Osteocyte (in vitro differentiated cells): Measurements from ENCODE around the gene ACTL7A. TPM values are rescaled to one million over a fixed set of nuclear protein-coding genes. Genes with fewer than 3 reads are reported as not detected.

Source experiments
- DNase-seq: peaks from one replicate; pipeline ENCODE4 v3.0.0; 2021; ENCODE audit warnings: mixed read lengths; ENCODE audit not compliant: unreplicated experiment; ENCODE audit errors: extremely low spot score
- H3K27ac Mint-ChIP-seq: one replicate; pipeline ENCODE4 v1.8.0; 2021; ENCODE audit warnings: mild to moderate bottlenecking, mixed read lengths; ENCODE audit not compliant: unreplicated experiment
- H3K27me3 Mint-ChIP-seq: one replicate; pipeline ENCODE4 v1.8.0; 2021; ENCODE audit warnings: mixed read lengths; ENCODE audit not compliant: unreplicated experiment
- H3K36me3 Mint-ChIP-seq: one replicate; pipeline ENCODE4 v1.8.0; 2021; ENCODE audit warnings: mixed read lengths; ENCODE audit not compliant: unreplicated experiment
- H3K4me1 Mint-ChIP-seq: one replicate; pipeline ENCODE4 v1.8.0; 2021; ENCODE audit warnings: mixed read lengths; ENCODE audit not compliant: unreplicated experiment
- H3K4me3 Mint-ChIP-seq: one replicate; pipeline ENCODE4 v1.8.0; 2021; ENCODE audit warnings: mild to moderate bottlenecking, moderate library complexity, mixed read lengths; ENCODE audit not compliant: unreplicated experiment
- H3K9me3 Mint-ChIP-seq: one replicate; pipeline ENCODE4 v1.8.0; 2021; ENCODE audit warnings: mixed read lengths; ENCODE audit not compliant: unreplicated experiment
- total RNA-seq: library from RNA; stranded (reverse); gene quantifications from 2 replicates; pipeline ENCODE4 v1.2.1, GENCODE V29; 2021
- TF ChIP-seq, protein P1 (sequence below): fragments of 200-600 bp; sonication (generic); IDR thresholded peaks from 2 replicates; pipeline ENCODE4 v1.5.0; 2021; ENCODE audit warnings: antibody characterized with exemption, mild to moderate bottlenecking, moderate library complexity

Gene ACTL7A
- total RNA-seq, 1 donor from 2014 or later: not detected

DNA sequence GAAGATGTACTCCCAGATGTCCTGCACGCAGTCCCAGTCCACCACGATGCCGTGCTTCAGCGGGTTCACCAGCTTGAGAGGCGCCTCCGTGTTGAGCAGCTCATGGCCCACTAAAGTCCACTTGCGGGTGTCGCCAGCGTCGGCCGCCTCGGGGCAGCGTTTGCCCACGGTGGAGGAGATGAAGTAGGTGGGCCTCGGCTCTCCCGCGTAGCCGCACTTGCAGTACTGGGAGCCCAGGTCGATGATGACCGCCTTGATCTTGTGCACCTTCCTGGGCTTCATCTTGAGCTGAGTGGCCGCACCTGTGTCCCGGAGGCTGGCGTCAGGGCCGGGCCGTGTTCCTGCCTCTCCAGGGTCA, 6.6 kb upstream of the ACTL7A start:
- no peaks in the 10 kb centered on the region for H3K27me3 Mint-ChIP-seq
- H3K9me3 Mint-ChIP-seq: no peaks in the 10 kb centered on the region
- no peaks in the 10 kb centered on the region for H3K36me3 Mint-ChIP-seq
- H3K27ac Mint-ChIP-seq: no peak overlapping the region
- TF ChIP-seq, protein P1, sequence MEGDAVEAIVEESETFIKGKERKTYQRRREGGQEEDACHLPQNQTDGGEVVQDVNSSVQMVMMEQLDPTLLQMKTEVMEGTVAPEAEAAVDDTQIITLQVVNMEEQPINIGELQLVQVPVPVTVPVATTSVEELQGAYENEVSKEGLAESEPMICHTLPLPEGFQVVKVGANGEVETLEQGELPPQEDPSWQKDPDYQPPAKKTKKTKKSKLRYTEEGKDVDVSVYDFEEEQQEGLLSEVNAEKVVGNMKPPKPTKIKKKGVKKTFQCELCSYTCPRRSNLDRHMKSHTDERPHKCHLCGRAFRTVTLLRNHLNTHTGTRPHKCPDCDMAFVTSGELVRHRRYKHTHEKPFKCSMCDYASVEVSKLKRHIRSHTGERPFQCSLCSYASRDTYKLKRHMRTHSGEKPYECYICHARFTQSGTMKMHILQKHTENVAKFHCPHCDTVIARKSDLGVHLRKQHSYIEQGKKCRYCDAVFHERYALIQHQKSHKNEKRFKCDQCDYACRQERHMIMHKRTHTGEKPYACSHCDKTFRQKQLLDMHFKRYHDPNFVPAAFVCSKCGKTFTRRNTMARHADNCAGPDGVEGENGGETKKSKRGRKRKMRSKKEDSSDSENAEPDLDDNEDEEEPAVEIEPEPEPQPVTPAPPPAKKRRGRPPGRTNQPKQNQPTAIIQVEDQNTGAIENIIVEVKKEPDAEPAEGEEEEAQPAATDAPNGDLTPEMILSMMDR: no peak
- H3K4me3 Mint-ChIP-seq: no peak overlapping the region
- H3K4me1 Mint-ChIP-seq: no peaks in the 10 kb centered on the region
- no peak for DNase-seq

DNA sequence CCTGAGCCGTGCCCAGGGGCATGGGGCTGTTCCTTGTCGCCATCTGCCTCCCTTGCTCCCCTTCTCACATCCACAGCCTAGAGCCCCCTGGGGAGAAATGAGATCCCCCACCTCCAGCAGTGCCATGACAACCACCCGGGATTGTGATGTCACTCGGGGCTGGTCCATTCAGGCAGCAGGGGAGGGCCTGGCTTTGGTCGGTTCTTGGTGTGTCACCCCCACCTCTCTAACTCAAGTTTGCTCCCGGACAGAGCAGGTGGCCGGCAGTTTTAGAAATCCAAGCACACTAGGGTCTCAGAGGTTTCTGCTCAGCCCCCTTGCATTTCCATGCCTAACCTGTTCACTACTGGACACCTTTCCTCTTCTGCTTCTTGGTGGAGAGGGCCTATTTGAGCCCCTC, 6.2 kb upstream of the ACTL7A start, which contains the start of gene ACTL7B:
Gene ACTL7B, minus strand, starts transcription at position 99 of the 400 bp plus-strand sequence. Its CDS starts 56 bp downstream, at position 43.
- no peak within 1 kb of the TSS for H3K4me3 Mint-ChIP-seq
- no peaks in the 10 kb centered on the region for H3K4me1 Mint-ChIP-seq
- no peaks in the 10 kb centered on the region for H3K27me3 Mint-ChIP-seq
- TF ChIP-seq, protein P1: no peak
- no peaks in the 10 kb centered on the region for H3K36me3 Mint-ChIP-seq
- H3K27ac Mint-ChIP-seq: no peak within 1 kb of the TSS
- H3K9me3 Mint-ChIP-seq: no peaks in the 10 kb centered on the region
- DNase-seq: no peak

DNA sequence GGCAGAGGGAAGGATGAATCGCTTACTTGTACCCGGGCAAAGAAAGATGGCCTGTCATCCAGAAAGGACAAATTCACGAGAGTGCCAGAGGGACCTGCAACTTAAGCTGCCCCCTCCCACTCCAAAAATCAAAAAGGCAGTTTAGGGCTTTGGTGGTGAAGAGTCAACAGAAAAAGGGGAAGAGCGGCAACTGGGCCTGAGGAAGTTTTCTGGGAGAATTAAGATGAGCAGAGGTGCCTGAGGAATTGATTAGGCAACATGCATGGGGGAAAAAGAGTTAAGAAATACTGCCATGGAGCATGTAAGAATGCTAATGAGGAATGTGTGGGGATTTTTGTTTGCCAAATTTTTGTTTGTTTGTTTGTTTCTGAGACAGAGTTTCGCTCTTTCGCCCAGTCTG, 4.5 kb upstream of the ACTL7A start:
- DNase-seq: no peak
- Mint-ChIP-seq H3K27me3 (no peaks in the 10 kb centered on the region), H3K4me3 (no peak overlapping the region), H3K27ac (no peak overlapping the region), H3K4me1 (no peaks in the 10 kb centered on the region), H3K9me3 (no peaks in the 10 kb centered on the region), H3K36me3 (no peaks in the 10 kb centered on the region)
- TF ChIP-seq, protein P1: no peak

DNA sequence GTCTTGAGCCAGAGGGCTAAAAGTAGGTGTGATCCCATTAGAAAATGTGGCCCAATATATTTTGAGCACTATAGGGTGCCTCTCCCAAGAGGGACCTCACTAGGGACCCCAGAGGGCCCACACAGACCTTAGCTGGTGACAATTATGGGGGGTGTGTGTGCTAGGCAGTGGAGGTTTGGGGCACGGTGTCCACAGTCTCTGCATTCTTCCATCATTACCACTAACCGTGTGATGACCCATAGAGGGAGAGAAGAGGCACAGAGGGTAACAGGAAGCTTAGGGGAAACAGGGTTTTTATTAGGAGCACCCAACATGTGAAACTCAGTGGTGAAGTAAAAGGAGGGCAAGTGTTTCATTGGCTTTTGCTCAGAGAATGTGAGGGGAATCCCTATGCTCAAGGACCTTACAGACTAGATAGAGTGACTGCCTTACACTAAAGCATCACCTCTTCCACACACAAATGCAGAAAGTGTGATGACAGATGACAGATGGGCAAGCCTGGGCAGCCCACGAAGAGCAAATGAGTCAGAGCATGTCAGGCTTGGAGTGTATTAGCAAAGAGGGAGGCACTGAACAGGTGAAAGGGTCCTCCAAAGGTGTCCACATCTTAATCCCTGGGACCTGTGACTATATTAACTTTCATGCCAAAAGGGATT, 2.5 kb upstream of the ACTL7A start:
- no peak overlapping the region for H3K27ac Mint-ChIP-seq

DNA sequence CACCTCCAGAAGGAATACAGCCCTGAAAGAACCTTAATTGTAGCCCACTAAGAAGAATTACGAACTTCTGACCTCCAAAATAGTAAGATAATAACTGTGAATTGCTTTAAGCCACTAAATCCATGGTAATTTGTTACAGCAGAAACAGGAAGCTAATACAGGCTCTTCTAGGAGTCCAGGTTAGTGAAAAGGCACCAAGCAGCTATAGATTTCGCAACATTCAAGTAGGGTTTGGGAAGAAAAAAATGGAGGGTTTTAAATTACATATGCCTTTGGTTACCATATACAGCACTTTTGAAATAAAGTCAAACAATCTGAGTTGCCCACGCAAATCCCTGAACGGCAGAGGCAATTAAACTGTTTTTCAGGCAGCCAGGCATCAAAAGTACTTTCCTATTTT, 1.7 kb upstream of the ACTL7A start:
- TF ChIP-seq, protein P1: no peak
- Mint-ChIP-seq H3K36me3 (no peaks in the 10 kb centered on the region), H3K27me3 (no peaks in the 10 kb centered on the region), H3K4me3 (no peak overlapping the region), H3K4me1 (no peaks in the 10 kb centered on the region), H3K27ac (no peak overlapping the region), H3K9me3 (no peaks in the 10 kb centered on the region)
- no peak for DNase-seq

More for the DNA sequence above, 2.5 kb upstream of the ACTL7A start:
- no peaks in the 10 kb centered on the region for H3K36me3 Mint-ChIP-seq
- no peak for DNase-seq
- H3K27me3 Mint-ChIP-seq: no peaks in the 10 kb centered on the region
- no peak overlapping the region for H3K4me3 Mint-ChIP-seq
- TF ChIP-seq, protein P1: no peak
- no peaks in the 10 kb centered on the region for H3K9me3 Mint-ChIP-seq
- H3K4me1 Mint-ChIP-seq: no peaks in the 10 kb centered on the region
